Brain pericyte (primary cell): ENCODE measurements around the gene BCL2L13.
"Not testable (repeated sequence)": the region's sequence is repeated elsewhere in the genome, so short reads cannot be mapped to it uniquely, and the experiment has no call there.

ENCODE experiments used
- DNase-seq: peaks from one replicate; pipeline ENCODE4 v3.0.0-alpha.2; 2012; ENCODE audit warnings: low read depth, low spot score

The BCL2L13 gene

DNA sequence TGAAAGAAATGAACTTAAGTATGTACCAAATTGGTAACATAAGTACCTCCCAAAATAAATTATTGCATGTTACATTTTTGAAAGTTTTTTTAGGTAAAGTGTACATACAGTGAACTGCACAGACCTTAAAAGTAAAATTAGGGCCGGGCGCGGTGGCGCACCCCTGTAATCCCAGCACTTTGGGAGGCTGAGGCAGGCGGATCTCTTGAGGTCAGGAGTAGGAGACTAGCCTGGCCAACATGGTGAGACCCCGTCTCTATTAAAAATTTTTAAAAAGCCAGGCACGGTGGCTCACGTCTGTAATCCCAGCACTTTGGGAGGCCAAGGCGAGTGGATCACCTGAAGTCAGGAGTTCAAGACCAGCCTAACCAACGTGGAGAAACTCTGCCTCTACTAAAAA is 1.7 kb upstream of the BCL2L13 start:
- DNase-seq, result not testable (repeated sequence)

DNA sequence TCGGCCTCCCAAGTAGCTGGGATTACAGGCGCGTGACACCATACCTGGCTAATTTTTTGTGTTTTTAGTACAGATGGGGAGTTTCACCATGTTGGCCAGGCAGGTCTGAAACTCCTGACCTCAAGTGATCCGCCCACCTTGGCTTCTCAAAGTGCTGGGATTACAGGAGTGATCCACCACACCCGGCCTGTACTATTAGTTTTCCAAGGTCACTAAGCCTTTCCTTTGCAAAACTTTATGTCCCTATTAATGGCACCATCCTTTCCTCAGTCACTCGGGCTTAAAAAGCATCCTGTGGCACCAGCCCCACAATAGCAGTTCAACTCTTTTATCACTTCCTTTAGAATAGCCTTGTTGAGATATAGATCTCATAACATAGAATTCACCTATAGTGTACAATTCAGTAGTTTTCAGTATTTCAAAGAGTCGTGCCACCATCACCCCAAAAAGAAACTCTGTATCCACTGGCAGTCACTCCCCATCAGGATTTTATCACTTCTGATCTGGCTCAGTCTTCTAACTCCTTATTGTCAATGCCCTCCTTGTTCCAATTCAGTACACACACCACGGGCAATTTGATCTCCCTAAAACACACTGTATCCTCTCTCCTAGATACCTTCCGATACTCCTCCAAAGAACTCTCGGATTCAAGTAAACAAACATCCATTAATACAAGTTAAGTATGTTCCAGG is 921 bp upstream of the BCL2L13 start:
- DNase-seq, result no peak

DNA sequence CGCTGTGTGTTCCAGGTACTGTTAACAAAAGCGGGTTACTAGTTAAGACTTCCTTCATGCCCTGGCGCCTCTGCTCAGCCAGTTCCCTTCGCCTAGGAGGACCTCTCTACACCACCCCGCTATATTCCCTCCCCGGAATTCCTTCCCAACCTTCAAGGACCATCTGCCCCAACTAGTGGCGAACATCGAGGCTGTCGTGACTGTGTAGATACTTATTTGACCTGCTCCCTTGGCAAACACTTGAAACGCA is 450 bp upstream of the BCL2L13 start:
- no peak for DNase-seq

DNA sequence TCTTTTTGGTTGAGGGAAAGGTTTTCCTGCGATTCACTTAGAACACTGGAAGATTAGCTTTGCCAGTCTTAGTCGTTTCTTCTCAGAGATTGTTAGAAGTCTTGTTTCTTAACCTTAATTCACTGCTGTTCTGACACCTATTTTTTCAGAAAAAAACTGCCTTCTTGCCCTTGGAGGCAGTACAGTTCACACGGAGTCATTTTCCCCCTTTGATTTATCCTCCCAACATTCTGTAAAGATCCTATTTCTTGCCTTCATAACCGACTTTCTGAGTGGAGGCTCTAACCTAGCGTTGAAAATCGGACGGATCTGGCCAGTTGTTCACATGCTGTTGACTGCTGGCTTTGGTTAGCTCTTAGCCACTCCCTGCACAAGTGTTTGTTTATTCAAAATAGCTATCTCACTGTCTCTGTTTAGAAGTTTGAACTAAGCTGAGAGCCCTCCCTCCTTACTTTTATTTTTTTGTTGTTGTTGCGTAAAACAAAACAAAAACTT is 737 bp downstream of the BCL2L13 start:
- DNase-seq, result peak; percentile 5

DNA sequence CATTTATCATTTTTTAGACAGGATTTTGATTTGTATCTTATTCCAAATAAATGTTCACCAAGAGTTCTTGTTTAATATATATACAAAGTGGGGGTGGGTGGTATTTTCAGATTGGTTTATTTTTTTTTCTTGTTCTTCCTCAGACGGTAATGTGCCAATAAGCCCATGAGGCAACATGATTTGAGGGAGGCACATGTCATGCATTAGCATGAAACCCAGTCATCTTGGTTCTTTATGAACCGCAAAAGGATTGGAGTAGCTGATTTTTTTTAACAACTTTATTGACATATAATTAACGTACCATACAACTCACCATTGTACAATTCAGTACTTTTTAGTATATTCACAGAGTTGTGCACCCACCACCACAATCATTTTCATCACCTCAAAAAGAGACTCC is 2.7 kb downstream of the BCL2L13 start:
- no peak for DNase-seq

DNA sequence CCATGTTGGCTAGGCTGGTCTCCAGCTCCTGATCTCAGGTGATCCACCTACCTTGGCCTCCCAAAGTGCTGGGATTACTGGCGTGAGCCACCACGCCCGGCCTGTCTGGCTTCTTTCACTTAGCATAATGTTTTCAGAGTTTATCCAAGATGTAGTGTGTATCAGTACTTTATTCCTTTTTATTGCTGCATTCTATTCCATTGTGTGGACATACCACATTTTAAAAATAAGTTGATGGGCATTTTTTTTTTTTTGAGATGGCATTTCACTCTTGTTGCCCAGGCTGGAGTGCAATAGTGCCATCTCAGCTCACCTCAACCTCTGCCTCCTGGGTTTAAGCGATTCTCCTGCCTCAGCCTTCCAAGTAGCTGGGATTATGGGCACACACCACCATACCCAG is 3.8 kb downstream of the BCL2L13 start:
- DNase-seq, result not testable (repeated sequence)

DNA sequence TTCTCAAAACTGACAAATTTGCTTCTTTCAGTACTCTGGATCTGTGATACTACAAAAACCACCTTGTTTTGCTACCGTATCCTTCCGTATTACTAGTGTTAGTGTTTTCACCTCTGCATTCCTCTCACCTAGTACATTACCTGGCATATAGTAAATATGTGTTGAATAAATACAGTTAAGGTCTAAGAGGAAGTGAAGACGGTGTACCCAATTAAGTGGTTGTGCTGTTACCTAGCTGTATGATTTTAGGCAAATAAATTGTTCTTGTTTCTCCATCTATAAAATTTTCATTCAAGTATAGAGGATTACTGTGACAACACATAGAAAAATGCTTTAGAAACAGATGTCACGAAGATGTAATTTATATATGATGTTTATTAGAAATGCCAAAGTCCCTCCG is 8.9 kb downstream of the BCL2L13 start:
- DNase-seq, result no peak

DNA sequence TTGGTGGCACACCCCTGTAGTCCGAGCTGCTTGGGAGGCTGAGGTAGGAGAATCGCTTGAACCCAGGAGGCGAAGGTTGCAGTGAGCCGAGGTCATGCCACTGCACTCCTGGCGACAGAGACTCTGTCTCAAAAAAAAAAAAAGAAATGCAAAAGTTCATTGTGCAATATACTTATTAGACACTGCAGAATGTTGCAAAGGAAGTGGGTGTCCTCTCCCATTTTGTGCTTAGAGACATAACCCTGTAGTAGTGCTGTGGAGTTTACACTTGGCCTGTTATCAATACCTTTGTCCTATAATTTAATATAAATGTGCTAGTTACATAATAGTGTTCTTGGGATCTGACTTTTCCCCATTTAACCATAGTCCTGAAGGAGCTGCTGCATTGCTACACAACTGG is 9.4 kb downstream of the BCL2L13 start:
- DNase-seq, result no peak

DNA sequence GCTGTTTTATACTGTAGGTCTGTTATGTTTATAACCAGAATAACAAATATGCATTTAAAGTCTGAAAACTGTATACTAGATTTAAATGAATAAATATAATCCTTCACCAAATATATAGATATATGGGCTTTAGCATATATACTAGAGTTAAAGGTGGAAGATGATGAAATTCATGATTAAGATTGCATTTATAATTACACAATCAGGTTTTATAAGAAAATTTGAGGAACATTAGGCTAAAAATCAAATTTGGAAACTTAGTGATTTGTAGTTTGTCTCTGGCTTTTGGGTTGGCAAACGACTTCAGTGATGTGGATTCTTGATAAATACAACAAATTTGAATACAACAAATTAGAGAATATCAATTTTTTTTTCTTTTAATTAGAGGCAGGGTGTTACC is 10.0 kb downstream of the BCL2L13 start:
- no peak for DNase-seq

DNA sequence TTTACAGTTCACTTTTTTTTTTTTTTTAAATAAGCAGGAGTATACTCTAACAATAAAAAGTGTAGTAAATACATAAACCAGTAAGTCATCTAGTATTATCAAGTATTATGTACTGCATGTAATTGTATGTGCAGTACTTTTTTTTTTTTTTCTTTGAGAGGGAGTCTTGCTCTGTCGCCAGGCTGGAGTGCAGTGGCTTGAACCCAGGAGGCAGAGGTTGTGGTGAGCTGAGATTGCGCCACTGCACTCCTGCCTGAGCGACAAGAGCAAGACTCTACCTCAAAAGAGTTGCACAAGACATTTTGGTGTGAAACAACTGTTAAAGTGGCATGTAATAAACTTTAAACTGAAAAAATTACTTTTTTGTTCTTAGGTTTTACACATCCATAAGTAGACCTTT is 16.7 kb downstream of the BCL2L13 start:
- no peak for DNase-seq

DNA sequence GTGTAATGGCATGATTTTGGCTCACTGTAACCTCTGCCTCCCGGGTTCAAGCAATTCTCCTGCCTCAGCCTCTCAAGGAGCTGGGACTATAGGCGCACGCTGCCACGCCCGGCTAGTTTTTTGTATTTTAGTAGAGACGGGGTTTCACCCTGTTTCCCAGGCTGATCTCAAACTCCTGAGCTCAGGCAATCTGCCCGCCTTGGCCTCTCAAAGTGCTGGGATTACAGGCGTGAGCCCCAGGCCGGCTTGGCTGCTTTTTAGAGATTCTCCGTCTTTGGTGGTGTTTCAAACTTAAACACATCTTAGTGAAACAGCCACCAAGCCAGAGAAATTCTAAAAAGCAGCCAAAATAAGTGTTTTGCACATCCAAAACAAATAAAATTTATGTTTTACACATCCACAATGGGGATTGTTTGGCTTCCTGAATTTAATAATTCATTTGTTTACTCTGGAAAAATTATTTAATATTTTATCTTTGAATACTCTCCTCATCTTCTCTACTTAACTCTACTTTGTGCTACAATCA is 18.4 kb downstream of the BCL2L13 start:
- DNase-seq, result no peak

DNA sequence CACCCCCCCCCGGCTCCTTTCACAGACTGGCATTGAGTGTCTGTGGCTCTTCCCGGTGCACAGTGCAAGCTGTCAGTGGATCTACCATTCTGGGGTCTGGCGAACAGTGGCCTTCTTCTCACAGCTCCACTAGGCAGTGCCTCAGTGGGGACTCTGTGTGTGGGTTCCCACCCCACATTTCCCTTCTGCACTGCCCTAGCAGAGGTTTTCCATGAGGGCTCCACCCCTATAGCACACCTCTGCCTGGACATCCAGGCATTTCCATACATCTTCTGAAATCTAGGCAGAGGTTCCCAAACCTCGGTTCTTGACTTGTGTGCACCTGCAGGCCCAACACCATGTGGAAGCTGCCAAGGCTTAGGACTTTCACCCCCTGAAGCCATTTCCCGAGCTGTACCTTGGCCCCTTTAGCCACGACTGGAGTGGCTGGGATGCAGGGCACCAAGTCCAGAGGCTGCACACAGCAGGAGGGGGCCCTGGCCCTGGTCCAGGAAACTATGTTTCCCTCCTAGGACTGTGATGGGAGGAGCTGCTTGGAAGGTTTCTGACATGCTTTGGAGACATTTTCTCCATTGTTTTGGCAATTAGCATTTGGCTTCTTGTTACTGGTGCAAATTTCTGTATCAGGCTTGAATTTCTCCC is 26.0 kb downstream of the BCL2L13 start:
- no peak for DNase-seq

DNA sequence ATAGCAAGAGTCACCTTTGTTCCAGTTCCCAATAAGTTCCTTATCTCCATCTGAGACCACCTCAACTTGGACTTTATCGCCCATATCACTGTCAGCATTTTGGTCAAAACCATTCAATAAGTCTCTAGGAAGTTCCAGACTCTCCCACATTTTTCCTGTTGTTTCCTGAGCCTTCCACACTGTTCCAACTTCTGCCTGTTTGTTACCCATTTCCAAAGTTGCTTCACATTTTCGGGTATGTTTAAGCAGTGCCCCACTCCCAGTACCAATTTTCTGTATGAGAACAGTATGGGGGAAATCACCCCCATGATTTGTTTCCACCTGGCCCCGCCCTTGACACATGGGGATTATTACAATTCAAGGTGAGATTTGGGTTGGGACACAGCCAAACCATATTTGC is 26.7 kb downstream of the BCL2L13 start:
- no peak for DNase-seq

DNA sequence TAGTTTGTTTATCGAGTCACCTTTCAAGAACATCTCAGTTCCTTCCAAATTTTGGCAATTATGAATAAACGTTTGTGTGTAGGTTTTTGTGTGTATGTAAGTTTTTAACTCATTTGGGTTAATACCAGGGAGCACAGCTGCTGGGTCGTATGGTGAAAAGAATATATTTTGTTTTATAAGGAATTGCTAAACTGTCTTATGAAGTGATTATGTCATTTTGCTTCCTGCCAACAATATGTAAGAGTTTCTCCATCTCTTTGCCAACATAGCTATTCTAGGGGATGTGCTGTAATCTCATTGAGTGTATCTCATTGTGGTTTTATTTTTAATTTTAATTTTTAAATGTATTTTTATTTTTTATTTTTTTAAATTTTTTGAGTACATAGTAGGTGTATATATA is 27.3 kb downstream of the BCL2L13 start:
- no peak for DNase-seq

DNA sequence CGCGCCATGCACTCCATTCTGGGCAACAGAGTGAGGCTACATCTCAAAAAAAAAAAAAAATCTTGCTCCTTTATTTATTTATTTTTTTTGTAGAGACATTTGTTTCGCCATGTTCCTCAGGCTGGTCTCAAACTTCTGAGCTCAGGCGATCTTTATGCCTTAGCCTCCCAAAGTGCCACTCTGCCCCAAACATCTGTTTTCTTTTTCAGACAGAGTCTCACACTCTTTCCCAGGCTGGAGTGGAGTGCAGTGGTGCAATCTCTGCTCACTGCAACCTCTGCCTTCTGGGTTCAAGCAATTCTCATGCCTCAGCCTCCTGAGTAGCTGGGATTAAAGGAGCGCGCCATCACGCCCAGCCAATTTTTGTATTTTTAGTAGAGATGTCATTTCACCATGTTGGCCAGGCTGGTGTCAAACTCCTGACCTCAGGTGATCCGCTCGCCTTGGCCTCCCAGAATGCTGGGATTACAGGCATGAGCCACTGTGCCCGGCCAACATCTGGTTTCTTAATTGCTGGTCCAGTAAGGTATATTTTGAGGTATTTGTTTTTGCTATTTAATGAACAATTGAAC is 33.0 kb downstream of the BCL2L13 start:
- DNase-seq, result not testable (repeated sequence)

DNA sequence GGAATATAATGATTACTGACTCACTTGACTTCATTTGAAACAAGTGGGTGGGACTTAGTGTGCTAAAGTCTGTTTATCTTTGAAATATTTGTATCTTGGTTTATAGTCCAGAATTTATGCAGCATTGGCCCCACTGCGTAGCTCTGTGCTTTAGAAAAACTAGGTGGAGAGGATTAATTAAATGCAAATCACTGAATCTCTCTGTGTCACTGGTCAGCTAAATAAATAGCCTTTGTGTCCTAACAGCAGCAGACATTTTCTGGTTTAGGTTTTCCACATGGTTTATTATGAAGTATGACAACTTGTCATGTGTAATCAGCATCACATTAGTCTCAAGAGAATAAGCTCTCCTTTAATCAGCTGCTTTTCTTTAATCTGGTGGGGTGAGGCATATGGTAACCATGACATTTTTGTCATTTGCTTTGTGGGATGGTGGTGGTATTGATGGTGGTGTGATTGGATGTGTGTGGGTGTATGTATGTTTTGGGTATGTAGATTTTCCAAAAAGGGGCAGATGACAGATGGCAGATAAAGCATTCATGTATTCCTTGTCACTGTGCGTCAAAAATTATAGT is 33.9 kb downstream of the BCL2L13 start:
- no peak for DNase-seq

DNA sequence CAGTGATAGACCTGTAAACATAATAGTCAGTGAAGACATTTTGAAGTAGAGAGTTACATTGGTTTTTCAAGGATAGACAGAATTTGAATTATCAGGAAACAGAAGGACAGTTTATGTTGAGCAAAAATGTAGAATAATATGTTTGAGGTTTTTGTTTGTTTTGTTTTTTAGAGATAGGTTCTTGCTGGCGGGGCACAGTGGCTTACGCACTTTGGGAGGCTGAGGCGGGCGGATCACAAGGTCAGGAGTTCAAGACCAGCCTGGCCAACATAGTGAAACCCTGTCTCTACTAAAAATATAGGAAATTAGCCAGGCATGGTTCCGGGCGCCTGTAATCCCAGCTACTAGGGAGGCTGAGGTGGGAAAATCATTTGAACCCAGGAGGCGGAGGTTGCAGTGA is 35.6 kb downstream of the BCL2L13 start:
- DNase-seq, result no peak

DNA sequence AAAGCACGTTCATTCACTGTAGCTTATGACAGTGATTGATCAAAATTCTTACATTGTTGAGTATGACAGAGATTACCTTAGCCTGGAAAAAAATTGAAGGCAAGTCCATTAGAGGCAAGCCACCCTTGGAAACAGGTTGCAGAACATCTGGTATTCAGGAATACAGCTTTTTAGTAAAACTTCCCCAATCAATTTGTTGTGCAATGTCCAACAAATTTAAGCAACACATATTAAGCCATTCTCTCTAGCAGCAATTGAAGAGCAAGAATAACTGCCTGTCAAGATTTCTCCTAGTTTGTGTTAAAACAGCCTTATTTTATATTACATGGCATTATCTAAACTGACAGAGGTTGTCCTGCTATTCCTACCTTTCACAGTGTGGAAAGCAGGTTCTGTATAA is 37.0 kb downstream of the BCL2L13 start:
- no peak for DNase-seq

DNA sequence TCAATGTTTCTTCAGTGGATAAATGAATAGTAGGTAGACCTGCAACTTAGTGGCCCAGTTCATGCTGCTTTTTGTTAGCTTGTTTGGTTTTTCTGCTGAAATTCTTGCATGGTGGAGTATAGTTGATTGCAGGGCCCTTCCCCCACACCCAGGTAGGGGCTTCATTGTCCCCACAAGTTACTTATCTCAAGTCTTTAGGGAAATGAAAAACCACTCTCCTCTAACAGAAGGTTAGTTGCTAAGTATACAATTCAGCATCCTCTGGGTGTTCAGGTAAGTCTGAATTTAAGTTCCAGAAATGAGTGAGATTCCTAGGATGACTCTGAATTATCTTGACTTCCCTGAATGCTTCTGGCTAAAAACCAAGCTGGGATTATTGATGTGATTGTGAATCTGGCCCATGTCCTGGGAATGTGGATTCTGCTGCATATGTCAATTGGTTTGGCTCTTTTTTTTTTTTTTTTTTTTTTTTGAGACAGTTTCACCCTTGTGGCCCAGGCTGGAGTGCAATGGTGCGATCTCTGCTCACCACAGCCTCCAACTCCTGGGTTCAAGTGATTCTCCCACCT is 40.3 kb downstream of the BCL2L13 start:
- DNase-seq, result no peak

DNA sequence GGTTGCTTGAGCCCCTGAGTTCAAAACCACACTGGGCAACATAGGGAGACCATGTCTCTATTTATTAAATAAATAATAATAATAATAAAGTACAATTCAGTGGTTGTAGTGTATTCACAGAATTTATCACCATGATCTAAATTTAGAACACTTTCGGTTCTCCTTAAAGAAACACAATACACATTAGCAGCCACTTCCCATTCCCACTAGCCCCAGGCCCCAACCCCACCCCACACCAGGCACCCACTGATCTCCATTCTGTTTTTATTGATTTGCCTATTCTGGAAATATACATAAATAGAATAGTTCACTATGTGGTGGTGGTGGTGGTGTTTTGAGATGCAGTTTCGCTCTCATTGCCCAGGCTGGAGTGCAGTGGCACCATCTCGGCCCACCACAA is 45.7 kb downstream of the BCL2L13 start:
- no peak for DNase-seq

DNA sequence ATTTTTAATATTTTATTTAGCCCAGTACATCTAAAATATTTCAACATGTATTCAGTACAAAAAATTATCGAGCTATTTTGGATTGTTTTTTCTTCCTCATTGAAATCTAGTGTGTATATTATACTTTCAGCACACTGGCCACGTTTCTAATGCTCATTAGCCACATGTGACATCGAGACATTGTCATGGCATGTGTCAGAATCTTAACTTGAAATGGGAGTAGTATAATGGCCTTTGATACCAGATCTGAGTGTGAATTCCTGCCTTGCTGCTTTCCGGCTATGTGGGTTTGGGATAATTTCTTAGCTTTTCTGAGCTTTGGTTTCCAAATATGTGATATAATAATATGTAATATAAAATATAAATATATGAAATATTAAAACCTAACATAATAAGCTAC is 54.3 kb downstream of the BCL2L13 start:
- no peak for DNase-seq

DNA sequence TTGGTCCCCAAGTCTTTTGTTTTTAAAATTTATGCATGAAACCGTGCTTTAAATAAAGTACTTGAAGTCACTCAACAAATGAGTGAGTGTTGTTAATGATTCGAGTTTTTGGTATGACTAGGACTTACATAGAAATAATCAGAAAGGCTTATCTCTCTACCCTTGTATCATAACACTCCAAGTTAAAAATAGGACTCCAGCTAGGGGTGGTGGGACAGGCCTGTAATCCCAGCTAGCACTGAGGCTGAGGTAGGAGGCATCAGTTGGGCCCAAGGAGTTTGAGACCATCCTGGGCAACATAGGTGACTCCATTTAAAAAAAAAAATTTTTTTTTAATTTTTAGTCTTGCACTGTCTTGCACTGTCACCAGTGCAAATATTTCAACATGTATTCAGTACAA is 55.6 kb downstream of the BCL2L13 start:
- DNase-seq, result no peak

DNA sequence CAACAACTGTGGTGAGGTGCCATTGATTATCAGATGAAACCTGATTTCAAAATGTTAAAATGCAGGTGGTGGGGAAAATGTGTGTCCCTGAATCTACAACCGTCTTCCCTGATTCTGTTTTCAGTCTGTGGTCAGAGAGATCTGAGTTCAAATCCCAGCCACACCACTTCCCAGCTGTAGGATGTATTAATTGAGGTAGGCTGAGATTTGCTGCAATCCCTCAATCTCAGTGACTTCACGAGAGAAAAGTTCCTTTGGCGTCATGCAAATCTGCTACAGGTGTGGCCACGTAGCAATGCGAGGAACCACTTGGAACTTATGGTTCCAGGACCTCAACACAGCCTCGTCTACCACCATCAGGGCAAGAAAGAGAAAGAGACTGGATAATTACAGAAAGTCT is 56.2 kb downstream of the BCL2L13 start:
- no peak for DNase-seq
